OCI-LY1 (cell line): Measurements from ENCODE around the gene SHLD1.

Source experiments
- EZH2 ChIP-seq: fragments of 200-600 bp; sonication (generic), shearing (Covaris generic); IDR thresholded peaks from 2 replicates; pipeline ENCODE4 v1.8.0; 2017; ENCODE audit warnings: borderline replicate concordance, mixed run types, mild to moderate bottlenecking, antibody characterized with exemption, low read length, moderate library complexity, mixed read lengths
- TF ChIP-seq, protein P1 (sequence below): fragments of 200-600 bp; sonication (generic), shearing (Covaris generic); IDR thresholded peaks from 2 replicates; pipeline ENCODE4 v1.5.1; 2017; ENCODE audit warnings: mild to moderate bottlenecking, antibody characterized with exemption, low read length, moderate library complexity, mixed read lengths

DNA sequence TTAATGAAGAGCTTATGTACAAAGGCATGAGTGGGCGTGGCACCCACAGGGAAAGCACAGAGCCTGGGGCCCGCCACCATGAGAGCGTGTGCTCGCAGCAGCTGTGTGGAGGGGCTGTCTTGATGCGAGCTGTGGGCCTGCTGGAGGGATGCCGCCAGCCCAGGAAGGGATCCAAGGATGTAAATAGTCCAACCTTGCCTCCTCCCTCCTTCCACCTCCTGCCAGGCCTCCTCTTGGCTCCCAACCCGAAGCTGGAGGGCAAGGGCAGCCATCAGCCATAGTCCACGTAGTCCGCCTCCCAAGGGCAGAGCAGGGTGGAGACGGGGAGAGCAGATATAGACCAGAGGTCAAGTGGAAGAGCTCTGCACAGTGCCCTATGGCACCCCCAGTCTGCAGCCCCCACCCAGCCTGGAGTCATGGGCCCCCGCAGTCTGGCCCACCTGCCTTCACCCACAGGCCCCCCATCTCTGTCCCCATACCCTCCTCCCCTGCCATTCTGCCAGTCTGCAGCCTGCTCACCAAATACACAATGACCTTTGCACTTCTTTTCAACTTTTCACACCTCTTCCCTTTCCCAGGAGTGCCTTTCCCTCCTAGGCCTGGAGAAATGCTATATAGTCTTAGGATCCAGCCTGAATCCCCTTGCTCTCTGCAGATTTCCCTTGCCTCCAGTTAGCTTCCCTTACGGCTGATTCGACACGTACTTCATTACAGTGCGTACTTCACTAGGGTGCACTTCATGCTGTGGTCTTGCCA is 77.1 kb downstream of the SHLD1 start:
- TF ChIP-seq, protein P1, sequence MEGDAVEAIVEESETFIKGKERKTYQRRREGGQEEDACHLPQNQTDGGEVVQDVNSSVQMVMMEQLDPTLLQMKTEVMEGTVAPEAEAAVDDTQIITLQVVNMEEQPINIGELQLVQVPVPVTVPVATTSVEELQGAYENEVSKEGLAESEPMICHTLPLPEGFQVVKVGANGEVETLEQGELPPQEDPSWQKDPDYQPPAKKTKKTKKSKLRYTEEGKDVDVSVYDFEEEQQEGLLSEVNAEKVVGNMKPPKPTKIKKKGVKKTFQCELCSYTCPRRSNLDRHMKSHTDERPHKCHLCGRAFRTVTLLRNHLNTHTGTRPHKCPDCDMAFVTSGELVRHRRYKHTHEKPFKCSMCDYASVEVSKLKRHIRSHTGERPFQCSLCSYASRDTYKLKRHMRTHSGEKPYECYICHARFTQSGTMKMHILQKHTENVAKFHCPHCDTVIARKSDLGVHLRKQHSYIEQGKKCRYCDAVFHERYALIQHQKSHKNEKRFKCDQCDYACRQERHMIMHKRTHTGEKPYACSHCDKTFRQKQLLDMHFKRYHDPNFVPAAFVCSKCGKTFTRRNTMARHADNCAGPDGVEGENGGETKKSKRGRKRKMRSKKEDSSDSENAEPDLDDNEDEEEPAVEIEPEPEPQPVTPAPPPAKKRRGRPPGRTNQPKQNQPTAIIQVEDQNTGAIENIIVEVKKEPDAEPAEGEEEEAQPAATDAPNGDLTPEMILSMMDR, result no peak
- no peak for TF ChIP-seq EZH2
